Stimulated activated CD4-positive, alpha-beta T cell treated with anti-CD3 and anti-CD28 coated beads, Interleukin-12 subunit alpha, Interleukin-12 subunit beta, amount 100 ng/mL, for 4 hours (primary cell): Measurements from ENCODE around the gene PAMR1.
A peak's percentile ranks its signal among the peaks of the same experiment; 100 is the strongest.

Experiments
- DNase-seq: peaks from one replicate; pipeline ENCODE4 v3.0.0-alpha.2; 2020

PAMR1 gene

GRCh38 chr11:35491231-35491871, 34.1 kb downstream of the PAMR1 start:
- DNase-seq: no peak

- DNase-seq: no peak
These were observed 37.3 kb downstream of the PAMR1 start for GRCh38 chr11:35488117-35488516.

GRCh38 chr11:35487532-35488078, 37.8 kb downstream of the PAMR1 start:
- no peak for DNase-seq

DNA sequence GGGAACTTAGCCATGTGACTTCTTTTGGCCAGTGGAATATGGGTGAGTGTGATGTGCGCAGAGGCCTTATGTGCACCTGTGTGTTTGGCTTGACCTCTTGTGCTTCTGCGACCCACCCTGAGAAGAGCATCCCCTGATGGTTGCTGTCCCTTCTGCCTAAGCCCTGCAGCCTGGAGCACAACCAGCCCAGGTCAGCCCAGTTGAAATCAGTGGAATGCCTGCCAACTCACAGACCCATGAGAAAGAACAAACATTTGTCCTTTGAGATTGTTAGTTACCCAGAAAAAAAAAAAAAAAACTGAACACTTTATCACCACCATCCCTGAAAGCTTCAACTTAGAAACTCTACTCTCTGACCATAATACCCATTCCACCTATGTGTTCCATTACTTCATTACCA, 38.5 kb downstream of the PAMR1 start:
- no peak for DNase-seq

DNA sequence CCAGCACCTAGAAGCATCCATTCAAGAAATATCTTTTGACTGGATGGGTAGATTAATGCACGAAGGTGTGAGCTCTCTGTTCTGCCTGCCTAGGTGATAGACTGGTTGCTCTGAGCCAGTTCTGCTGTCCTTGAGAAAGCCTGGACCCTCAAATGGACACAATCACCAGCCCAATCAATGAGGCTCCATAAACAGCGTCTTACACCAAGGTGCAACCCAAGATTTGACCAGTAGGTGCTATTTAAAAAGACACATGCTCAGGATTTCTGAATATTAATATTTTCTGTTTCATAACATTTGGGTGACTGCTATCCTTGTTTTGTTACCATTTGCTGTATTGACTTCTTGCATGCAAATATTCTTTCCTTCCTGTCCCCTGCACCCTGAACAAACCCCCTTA, 39.0 kb downstream of the PAMR1 start:
- DNase-seq: no peak

DNA sequence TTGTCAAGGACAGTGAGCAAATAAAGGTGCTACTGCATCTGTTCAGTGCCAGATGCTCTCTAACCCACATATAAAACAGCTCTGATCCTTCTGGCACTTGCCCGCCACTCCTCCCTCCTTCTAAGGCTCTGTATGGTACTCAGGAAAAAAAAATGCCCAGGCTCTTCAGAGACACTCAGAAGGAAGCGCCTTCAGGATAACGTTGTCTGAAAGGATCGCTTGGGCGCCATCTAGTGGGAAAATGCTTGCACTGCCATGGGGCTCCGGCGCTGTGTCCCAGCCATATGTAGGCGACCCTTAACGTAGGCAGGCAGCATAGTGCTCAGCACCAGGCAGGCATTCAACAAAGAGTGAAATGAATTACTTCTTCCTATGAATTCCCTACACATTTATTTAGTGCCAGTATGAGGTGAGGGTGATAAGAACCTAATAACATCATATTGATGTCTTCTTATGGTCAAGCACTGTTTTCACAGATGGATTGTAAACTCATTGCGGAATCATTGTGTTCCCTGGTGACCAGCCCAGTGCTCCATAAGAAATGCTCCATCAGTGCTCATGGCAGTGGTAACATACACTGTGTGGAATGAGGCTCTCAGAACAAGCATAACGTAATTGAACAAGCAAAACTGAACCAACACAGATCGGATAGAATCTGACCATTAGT, 39.6 kb downstream of the PAMR1 start:
- DNase-seq: peak; percentile 71

- DNase-seq: no peak
These were observed 41.0 kb downstream of the PAMR1 start for GRCh38 chr11:35484435-35484834.

DNA sequence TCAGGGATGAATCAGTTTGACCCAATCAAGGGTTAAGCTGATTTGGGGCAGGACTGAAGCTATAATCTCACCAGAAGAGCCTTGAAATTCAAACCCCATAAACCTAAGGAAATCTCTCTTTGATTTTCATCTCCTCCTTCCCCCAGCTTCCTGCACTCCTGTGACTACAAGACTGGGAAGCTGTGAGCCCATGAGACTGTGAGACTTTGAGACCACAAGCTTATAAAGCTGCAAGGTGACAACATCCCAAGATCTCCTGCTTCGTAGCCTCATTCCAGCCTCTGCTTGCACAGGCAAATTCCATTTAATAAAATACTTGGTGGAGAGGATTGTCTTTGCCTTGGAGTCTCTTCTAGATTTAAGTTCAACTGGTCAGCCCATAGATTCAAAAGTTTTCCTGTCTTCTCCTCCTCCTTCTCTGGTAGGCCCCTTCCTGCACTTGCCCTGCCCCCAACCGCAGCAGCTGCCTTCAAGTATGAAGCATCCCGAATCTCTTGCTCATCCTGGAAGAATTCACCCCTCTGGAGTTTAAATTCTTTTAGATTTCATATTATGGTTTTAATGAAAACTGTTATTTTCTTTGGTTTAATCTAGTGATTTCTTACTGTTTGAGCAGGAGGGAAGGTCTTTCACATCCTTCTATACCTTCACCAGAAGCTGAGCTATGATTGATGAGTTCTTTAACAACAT, 42.1 kb downstream of the PAMR1 start:
- DNase-seq: no peak

DNA sequence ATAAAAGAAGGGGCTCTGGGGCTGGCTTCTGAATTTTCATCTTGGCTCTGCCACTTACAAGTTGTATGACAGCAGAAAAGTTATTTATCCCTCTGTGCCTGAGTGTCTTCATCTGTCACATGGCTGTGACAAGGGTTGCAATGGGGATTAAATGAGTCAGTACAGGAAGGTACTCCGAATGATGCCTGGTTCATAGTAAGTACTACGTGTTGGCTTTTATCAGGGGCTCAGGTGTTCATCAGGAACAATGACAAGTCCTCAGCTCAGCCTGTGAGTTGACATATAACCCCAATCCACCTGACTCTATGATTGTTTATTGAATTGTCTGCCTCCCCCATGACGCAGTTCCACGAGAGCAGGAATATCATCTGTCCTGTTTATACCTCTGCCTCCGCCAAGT, 45.7 kb downstream of the PAMR1 start:
- DNase-seq: no peak

DNA sequence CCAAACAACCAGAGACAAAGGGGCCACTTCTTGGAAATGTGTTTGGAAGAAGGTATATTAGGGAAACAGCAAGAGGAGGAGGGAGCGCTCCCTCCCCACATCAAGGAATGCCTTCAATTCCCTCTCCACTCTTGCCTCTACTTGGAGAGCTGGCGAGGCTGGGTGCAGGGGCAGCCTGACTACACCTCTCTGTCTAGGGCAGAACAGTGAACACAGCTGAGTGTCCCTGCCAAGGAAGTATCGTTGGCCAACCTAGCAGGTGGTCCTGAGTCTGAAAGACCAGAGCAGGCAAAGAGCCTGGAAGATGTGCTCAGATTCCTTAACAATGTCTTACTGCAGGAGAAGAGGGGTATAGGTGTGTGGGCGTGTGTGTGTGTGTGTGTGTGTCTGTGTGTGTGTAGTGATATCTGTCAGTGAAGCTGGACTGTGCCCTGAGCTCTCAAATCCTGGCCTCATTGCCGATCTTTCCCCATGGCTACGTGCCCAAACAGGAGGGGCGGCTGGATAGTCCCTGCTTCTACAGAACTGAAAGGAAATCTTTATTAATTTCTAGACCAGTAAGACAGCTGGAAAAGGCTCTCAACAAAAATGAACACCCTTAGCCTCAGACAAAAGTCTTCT, 46.8 kb downstream of the PAMR1 start:
- DNase-seq: no peak

- DNase-seq: no peak
These were observed 47.5 kb downstream of the PAMR1 start for GRCh38 chr11:35477901-35478300.

DNA sequence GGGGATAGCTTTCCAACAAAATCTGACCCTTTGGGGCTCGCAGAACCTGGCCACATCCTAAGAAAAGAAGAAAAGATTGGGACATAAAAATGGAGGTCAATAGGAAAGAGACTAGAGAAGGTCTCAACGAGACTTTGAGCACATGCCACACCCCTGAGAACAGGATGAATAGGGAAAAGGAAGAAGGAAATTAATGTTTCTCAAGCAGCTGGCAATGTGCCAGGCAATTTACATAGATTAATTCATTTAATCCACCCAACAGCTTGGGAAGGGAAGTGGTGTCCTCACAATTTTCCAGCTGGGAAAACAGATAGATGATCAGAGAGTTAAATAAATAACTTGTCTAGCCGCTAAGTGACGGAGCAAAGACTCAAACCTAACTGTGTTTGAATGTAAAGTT, 50.7 kb downstream of the PAMR1 start:
- no peak for DNase-seq

- no peak for DNase-seq
These were observed 51.5 kb downstream of the PAMR1 start for GRCh38 chr11:35473795-35474374.

DNA sequence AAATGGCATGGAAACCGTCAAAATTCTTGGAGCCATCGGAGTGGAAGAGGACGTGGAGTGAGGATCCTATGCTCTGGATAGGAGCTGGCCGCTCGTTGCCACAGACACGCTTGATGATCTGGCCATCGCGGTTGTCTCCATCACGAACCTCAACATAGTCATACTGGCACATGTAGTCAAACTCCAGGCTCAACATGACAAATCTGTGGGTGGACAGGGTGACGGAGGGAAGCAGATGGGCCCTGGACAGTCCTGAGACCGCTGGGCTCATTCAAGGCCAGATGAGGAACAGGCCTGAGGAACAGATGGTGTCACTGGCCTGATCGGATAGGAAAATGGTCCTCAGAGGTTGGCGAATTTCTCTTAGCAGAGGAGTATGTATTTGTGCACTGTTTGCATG, 54.8 kb downstream of the PAMR1 start:
- no peak for DNase-seq

GRCh38 chr11:35466058-35466457, 59.4 kb downstream of the PAMR1 start:
- no peak for DNase-seq

DNA sequence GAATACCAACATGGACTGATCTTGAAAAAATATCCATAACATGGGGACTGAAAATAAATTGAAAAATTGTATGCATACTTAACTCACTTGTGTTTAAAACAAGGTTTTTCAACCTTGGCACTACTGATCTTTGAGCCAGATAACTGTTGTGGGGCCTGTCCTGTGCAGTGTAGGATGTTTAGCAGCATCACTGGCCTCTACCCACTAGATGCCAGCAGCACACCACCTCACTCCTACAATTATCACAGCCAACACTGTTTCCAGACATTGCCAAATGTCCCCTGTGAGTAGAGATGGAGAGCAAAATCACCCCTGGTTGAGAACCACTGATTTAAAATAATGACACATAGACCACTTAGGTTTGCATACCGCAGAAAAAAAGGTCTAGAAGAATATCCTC, 61.1 kb downstream of the PAMR1 start:
- no peak for DNase-seq

DNA sequence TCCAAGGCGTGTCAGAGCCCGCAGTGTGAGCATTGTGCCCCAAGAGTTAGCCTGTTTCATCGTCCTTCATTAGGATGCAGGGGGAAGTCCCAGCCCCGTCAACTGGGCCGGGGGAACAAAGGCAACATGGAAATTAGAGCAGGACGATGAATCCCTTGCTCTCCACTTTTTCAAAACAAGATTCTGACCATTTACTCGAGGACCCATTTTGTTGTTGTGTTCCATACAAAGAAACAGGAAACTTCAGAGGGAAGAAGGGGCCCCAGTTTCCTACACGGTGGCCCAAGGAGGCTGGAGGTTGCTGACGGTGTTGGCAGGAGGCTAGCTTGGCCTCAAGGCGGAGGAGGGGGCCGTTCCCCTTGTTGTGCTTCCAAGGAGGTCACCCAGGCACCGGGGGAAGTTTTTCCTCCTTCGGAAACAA, 62.1 kb downstream of the PAMR1 start:
- no peak for DNase-seq

DNA sequence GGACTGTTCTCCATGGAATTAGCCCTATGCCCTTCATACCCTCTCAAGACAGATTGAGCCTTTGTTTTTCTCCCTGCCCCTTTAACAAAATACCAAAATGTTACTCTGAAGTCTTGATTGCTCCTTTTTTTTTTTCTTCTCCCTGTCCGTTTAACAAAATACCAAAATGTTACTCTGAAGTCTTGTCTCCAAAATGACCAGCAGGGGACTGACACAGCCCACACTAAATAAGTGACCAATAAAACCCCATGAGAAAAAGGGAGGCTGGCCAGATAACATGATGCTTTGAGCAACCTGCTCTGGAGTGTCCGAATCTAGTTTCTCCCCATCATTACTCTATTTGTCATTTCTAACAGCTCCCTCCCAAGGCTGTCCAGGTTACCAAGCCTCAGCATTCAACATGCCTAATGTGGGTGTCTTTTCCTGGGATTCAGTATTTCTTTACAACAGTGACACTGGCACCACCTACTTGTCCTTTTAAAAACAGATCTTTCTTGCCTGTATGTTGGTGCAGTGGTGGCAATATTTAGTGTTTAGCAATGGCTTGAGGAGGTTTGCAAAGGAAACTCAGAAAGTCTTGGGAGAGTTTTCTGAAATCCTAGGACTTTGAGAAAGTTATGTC, 63.4 kb downstream of the PAMR1 start:
- DNase-seq: no peak

DNA sequence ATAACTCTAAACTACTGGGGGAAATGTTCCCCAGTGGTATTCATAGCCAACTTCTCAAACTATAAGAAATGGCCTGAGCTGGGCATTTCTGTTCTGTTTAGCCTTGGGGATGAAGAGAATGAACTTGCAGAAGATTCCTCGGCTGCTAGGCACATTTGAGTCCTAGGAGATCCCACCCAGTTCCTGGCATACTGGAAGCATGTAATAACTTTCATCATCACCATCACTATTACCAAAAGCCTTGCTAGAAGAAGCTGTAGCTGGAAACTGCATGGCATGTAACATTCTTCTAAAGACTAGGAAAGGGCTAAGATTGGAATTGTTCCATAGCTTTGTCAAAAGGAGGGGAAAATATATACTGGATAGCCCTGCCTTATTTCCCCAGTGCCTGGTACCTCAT, 65.9 kb downstream of the PAMR1 start:
- no peak for DNase-seq

DNA sequence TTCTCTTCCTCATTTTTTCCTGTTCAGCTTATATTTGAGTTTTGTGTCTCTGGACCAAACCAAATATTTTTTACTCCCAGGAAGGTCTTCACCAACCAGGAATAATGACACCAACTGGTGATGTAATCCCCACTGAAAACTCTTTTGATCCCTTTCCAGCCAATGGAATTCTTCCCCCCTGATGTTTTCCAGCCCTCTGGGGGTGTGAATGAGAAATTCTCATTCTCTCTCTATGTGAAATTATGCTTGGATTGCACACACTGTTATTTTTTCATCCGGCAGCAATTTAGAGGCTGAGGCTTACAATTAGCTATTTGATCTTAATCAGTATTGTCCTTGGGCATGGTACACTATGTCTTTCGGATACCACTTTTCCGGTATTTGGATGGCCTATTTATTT, 66.6 kb downstream of the PAMR1 start:
- no peak for DNase-seq

- no peak for DNase-seq
These were observed 71.1 kb downstream of the PAMR1 start for GRCh38 chr11:35454362-35454761.

- no peak for DNase-seq
These were observed 88.7 kb downstream of the PAMR1 start for GRCh38 chr11:35436581-35437250.
